ENCODE measurements around the gene KPNA6. TPM values are rescaled to one million over a fixed set of nuclear protein-coding genes. Genes with fewer than 3 reads are reported as not detected.
"Not testable (repeated sequence)": the region's sequence is repeated elsewhere in the genome, so short reads cannot be mapped to it uniquely, and the experiment has no call there.

Gene KPNA6
- total RNA-seq, 1 donor from 2014 or later, result 69.4 TPM

DNA sequence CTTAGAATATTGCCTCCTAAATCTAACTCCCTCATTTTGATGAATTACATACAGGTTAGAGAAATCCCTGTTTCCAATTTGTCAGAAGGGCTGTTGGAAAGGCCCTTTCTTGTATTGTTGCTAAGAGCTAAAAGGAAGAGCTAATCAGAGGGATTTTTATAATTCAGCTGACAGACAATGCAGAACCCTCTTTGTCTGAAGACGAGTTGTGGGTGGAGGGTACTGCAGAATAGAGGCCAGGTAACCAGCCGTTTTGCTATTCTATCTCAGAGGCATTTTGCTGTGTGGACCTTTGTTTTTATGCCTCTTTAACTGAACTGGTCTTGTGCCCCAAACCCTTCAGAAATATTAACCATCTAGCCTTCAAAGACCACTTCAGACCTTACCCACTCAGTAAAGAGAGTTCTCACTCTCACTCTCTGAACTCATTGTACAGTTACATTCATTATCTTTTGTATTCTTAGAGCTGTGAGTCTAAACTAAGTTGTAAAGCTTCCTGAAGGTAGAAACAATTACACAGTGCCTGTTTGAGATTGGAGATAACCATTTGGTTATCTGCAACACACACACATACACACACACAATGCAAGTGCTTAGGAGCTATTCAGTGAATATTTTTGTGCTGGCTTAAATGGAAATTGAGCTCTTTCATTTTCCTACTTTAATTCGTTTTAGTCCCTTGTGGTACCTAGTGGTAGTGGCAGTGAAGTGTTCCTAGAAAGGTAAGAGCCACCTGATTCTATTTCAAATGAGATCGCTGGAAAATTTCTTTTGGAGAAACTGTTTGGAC is 19.7 kb downstream of the KPNA6 start:
- DNase-seq (no peak), ATAC-seq (ENCODE audit: poor library complexity) (no peak)
- intact Hi-C loops (cut with DNase I), result no loop called here

DNA sequence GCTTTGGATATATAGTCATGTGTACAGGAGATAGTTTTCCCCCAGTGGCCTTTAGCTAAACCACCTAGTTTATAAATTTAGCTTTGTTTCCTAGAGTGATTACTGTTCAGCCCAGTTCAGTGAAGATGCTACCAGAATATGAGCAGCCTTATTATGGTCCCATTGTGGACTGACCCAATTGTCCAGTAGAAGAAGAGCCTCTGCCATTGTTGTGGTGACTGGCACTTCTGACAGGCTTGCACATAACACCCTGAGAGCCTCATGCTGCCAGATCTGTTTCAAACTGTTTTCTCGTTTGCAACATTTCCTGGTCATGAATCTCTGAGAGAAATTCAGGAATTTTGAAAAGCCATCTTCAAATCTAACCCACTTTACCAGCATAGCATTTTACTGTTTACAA is 20.6 kb downstream of the KPNA6 start:
- ATAC-seq (ENCODE audit: poor library complexity) (no peak), DNase-seq (no peak)
- intact Hi-C loops (cut with DNase I), result no loop called here

DNA sequence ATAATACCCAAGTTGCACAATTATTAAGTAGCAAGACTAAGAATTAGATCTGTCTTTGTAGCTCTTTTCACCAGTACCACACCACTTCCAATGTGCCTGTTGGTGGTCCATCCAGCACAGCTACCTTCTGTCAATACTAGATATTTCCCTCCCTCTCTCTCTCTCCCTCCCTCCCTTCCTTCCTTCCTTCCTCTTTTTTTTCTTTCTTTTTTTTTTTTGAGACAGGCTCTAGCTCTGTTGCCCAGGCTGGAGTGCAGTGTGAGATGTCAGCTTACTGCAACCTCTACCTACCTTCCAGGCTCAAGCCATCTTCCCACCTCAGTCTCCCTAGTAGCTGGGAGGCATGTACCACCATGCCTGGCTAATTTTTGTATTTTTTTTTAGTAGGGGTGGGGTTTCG is 21.1 kb downstream of the KPNA6 start:
- intact Hi-C loops (cut with DNase I), result no loop called here
- ATAC-seq (ENCODE audit: poor library complexity), result no peak
- no peak for DNase-seq

DNA sequence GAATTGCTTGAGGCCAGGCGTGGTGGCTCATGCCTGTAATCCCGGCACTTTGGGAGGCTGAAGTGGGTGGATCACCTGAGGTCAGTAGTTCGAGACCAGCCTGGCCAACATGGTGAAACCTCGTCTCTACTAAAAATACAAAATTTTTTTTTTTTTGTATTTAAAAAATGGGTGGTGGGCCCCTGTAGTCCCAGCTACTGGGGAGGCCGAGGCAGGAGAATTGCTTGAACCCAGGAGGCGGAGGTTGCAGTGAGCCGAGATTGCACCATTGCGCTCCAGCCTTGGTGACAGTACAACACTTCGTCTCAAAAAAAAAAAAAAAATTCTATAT is 26.1 kb downstream of the KPNA6 start:
- intact Hi-C loops (cut with DNase I); DNase-seq; ATAC-seq (ENCODE audit: poor library complexity): not testable (repeated sequence)

DNA sequence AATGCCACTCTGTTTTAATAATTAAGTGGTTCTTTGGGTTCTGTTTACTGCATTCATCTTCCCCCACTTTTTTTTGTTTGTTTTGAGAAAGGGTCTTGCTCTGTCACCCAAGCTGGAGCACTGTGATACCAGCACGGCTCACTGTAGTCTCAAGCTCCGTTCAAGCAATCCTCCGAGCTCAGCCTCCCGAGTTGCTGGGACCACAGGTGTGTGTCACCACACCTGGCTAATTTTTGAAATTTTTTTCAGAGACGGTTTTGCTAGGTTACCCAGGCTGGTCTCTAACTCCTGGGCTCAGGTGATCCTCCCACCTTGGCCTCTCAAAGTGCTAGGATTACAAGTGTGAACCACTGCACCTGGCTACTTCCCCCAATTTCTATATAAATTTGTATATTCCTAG is 29.3 kb downstream of the KPNA6 start:
- no peak for ATAC-seq (ENCODE audit: poor library complexity)
- intact Hi-C loops (cut with DNase I), result no loop called here

DNA sequence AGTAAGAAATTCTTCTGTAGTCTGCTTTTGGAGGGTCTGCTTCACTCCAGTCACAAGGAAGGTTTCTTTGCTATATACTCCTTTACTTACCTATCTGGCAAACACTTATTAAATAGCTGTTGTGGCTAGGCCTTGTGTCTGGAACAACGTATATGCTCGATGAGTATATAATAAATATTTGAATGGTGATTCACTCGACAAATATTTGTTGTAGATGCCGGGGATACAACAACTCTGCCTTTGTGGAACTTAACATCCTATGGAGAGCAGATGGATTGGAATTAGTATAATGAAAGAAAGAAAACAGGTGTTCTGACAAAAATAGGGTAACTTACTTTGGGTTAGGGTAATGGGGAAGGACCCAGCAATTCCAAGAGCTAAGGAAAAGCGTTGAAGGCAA is 31.1 kb downstream of the KPNA6 start:
- DNase-seq, result no peak
- intact Hi-C loops (cut with DNase I), result no loop called here
- no peak for ATAC-seq (ENCODE audit: poor library complexity)

More for the DNA sequence above, 29.3 kb downstream of the KPNA6 start:
- DNase-seq, result no peak

DNA sequence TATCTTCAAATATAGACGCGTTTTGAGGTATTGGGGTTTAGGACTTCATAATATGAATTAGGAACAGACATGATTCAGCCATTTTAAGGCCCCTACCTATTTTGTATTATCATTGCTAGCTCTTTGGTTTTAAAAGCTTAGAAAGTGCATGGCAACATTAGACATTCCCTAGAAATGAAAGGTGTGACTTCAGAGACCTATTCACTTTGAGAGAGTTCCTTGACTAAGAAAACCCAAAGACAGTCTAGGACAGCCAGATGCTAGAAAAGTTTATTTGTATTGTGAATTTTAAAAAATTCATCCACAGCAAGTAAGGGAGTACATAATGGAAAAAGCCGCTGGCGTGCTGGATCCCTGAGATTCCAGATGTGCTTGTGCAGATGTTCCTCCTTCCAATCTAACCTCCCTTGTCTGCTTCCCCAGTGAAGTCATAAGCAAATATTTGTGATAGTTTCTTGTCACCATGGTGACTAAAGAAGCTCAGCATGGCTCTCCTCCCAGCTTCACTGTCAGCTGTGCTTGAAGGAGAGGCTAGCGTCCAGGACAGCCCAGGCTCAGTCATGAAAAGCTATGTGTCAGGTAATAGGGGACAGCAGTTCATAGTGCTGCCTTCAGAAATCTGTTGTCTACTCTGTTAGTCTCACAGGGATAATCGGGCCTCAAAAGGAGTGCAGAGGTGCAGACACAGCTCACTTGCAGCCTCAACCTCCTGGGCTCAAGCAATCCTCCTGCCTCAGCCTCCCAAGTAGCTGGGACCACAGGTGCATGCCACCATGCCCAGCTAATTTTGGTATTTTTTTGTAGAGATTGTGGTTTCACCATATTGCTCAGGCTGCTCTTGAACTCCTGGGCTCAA is 34.8 kb downstream of the KPNA6 start:
- ATAC-seq (ENCODE audit: poor library complexity) (peak; percentile 93), DNase-seq (peak; percentile 62)
- intact Hi-C loops (cut with DNase I), result no loop called here

DNA sequence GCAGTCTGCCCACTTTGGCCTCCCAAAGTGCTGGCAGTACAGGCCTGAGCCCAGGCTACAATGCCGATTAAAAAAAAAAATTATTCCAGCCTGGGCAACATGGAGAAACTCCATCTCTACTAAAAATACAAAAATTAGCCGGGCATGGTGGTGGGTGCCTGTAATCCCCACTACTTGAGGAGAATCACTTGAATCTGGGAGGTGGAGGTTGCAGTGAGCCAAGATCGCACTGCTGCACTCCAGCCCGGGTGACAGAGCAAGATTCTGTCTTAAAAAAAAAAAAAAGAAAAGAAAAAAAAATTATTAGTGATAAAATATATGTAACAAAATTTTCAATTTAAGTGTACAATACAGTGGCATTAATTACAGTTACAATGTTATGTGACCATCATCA is 35.4 kb downstream of the KPNA6 start:
- peak; percentile 10 for ATAC-seq (ENCODE audit: poor library complexity)
- intact Hi-C loops (cut with DNase I), result not testable (repeated sequence)

DNA sequence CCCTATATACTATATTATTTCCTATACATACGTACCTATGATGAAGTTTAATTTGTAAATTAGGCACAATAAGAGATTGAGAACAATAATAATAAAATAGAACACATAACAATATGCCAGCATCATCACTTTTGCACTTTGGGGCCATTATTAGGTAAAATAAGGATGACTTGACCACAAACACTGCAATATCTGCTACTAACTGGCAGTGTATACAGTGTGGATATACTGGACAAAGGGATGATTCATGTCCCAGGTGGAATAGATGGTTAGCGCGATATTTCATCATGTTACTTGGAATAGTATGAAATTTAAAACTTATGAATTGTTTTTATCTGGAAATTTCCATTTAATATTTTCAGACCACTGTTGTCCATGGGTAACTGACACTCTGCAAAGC is 36.2 kb downstream of the KPNA6 start:
- DNase-seq (no peak), ATAC-seq (ENCODE audit: poor library complexity) (no peak)
- intact Hi-C loops (cut with DNase I), result no loop called here

More for the DNA sequence above, 35.4 kb downstream of the KPNA6 start:
- not testable (repeated sequence) for DNase-seq

DNA sequence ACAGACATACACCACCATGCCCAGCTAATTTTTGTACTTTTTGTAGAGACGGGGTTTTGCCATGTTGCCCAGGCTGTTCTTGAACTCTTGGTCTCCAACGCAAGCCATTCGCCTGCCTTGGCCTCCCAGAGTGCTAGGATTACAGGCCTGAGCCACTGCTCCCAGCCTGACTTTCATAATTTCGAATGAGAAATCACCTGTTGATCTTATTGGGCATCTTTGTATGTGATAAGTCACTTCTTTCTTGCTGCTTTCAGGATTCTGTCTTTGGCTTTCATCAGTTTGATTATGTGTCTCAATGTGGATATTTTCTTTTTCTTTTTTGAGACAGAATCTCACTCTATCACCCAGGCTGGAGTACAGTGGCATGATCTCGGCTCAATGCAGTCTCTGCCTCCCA is 39.9 kb downstream of the KPNA6 start:
- ATAC-seq (ENCODE audit: poor library complexity); DNase-seq; intact Hi-C loops (cut with DNase I): not testable (repeated sequence)

DNA sequence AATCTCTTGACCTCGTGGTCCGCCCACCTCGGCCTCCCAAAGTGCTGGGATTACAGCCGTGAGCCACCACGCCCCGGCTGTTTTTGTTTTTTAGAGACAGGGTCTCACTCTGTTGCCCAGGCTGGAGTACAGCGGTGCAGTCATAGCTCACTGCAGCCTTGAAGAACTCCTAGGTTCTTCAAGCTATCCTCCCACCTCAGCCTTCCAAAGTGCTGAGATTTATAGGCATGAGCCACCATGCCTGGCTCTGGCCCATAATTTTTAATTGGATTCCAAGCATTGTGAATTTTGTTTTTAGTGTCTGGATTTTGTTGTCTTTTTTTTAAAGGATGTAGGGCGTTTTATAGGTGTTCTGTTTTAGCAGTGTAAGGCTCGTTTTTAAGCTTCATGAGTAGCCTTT is 43.0 kb downstream of the KPNA6 start:
- ATAC-seq (ENCODE audit: poor library complexity) (no peak), DNase-seq (no peak)
- intact Hi-C loops (cut with DNase I), result no loop called here

DNA sequence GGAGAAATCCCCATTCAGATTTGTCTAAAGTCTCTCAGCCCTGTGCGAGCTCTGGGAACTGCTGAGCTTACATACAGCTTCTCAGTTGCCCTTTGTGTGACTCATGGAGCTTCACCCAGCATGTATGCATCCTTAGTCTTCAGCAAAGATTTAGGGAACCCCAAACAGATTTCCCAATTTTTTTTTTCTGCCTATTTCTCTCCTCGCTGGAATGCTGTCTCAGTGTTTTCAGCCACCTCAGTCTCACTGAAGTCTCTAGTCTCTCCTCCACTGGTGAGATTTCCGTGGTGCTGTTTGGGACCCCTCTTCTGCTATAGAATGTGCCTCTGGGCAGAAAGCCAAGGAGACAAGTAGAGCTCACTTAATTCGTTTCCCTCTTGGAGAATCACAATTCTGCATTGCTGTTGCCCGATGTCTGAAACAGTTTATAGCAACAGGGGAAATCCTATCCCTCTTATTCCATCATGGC is 43.5 kb downstream of the KPNA6 start:
- ATAC-seq (ENCODE audit: poor library complexity) (peak; percentile 19), DNase-seq (no peak)
- intact Hi-C loops (cut with DNase I), result no loop called here

DNA sequence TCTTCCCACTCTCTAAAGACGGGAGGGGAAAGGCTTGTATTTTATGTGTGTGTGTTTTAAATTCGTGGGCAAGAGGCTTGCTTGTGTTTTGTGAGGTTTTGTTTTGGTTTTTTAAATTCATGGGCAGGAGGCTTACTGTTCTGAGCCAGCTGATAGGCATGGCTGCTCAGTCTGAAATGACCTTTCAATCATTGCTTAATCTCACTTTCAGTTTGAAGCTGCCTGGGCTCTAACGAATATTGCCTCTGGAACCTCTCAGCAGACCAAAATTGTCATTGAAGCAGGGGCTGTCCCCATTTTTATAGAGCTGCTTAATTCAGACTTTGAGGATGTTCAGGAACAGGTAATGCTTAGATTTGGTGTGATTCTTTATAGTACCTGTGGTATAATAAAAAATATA is 51.3 kb downstream of the KPNA6 start:
- ATAC-seq (ENCODE audit: poor library complexity), result no peak
- no peak for DNase-seq
- intact Hi-C loops (cut with DNase I), result no loop called here

DNA sequence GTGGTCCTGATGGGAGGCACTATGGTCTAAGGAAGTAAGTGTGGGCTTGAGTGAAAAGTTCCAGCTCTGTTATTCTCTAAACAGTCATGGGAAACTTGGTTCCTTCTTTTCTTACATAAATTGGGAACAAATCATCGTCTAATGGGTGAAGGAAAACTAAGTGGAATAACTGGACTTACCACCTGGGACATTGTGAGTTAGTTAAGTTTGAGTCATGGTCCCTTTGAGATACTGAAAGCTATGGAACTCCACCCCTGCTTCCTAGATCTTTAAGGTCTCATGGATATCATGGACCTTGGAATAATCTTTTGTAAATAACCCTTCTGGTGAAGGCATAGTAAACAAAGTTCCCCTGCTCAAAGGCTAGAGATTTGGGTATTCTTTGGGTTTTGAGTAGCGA is 55.5 kb downstream of the KPNA6 start:
- ATAC-seq (ENCODE audit: poor library complexity) (no peak), DNase-seq (no peak)
- intact Hi-C loops (cut with DNase I), result no loop called here

DNA sequence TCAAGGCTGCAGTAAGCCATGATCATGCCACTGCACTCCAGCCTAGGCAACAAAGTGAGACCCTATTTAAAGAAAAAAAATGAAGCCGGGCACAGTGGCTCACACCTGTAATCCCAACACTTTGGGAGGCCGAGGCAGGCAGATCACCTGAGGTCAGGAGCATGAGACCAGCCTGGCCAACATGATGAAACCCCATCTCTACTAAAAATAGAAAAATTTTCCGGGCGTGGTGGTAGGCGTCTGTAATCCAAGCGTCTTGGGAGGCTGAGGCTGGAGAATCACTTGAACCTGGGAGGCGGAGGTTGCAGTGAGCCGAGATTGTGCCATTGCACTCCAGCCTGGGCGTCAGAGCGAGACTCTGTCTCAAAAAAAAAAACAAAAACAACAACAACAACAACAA is 57.8 kb downstream of the KPNA6 start:
- ATAC-seq (ENCODE audit: poor library complexity); intact Hi-C loops (cut with DNase I); DNase-seq: not testable (repeated sequence)

DNA sequence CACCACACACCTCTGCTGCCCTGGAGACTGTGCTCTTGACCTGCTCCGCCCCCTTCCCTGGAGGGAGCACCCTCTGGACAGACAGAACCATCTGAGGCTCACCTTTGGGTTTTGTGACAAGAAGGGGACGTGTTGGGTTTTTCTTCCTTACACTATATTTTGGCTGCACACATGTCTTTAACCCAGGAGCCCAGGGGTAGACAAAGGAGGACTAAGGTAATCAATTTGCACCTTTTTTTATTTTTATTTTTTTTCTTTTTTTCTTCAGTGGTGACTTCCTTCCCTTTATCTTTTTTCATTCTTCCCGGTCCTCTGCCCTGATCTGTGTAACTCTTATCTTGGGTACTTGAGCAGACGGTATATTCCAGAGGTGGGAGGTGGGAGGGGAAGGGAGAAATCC is 63.1 kb downstream of the KPNA6 start:
- ATAC-seq (ENCODE audit: poor library complexity) (no peak), DNase-seq (no peak)
- intact Hi-C loops (cut with DNase I), result no loop called here

DNA sequence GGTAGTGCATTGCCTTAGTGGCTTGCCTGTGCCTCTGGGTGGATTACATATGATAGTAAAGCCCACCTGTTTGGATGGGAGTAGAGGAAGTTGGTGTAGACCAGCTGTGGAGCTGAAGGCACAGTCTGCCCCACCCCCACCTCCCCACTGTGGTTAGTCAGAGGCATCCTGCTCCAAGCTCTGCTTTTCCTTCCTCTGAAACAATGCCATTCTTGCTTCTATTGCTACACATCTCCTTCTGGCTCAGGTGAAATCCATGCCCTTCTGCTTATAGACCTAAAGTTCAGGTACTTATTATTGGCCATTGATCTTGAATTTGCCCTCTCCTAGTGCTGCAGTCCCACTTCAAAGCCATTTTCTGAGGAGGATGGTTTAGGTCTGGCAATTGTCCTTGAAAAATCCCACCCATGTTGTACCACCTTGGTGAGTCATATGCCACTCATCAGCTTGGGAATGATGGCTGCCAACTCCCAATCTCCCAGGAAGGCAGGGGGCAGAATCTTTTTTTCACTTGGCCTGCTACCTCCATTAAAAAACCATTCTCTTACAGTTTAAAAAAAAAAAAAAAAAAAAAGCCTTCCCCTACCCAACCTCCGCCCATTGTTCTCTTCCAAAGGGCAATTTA is 64.9 kb downstream of the KPNA6 start:
- DNase-seq (no peak), ATAC-seq (ENCODE audit: poor library complexity) (no peak)
- intact Hi-C loops (cut with DNase I), result no loop called here

DNA sequence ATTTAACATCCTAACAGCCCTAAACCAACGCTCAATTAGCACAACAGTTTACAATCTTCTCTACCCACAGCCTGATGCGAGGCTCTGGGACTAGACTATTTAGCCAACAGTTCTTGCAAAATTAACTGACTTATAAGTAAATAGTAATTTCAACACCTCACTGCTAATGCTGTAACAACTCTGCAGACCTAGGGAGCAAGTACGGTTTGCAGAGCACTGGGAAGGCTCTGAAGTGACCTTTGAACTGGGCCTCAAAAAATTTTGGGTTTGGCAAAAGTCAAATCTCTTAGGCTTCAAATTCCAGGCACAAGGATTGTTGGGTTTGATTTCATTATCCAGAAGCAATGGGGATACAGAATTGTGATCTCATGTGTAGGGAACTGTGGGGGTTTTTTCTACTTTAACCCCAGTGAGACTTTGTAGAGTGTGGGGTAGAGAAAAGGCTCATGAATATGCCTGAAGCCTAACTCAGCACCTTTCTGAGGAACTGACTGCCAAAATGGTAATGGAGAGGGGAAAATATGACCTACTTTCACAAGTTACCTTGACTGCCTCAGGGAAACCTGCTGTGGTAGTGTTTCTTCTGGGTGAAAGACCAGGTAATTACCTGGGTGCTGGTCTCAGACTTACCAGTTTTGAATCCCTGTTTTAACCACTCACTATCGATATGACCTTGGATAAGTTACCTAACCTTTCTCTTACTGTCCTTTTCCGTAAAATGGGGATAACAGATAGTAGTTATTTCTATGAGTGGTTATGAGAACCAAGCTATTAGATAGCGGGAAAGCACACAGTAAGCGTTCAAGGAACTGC is 70.7 kb downstream of the KPNA6 start:
- intact Hi-C loops (cut with DNase I), result no loop called here
- DNase-seq (no peak), ATAC-seq (ENCODE audit: poor library complexity) (no peak)

DNA sequence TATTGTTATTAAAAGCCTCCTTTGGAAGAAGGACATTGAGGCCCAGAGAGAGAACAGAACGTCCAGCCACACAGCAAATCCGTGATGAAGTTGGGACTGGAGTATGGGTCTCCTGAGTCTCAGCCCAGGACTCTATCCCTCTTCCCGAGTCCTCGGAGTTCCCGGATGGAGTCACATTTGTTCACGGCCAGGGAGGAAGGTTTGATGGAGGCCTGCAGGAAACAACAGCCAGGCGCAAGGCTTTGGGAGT is 71.3 kb downstream of the KPNA6 start:
- no peak for DNase-seq
- intact Hi-C loops (cut with DNase I), result no loop called here
- peak; percentile 21 for ATAC-seq (ENCODE audit: poor library complexity)
